Measurements from ENCODE around the gene ACIN1. TPM values are rescaled to one million over a fixed set of nuclear protein-coding genes. Genes with fewer than 3 reads are reported as not detected.

Gene ACIN1
- total RNA-seq, 2 experiments from 2014 or later: 132 to 139 TPM

- DNase-seq: no peak
- Mint-ChIP-seq H3K4me1 (ENCODE audit: low read depth) (peaks cover 11% of the 10 kb centered on the region), H3K36me3 (ENCODE audit: low read depth) (peaks cover 62% of the 10 kb centered on the region), H3K4me3 (no peak overlapping the region), H3K27ac (no peak overlapping the region), H3K27me3 (no peaks in the 10 kb centered on the region), H3K9me3 (no peaks in the 10 kb centered on the region)
- intact Hi-C loops (cut with micrococcal nuclease): no loop called here
- no peak for TF ChIP-seq CTCF (IDR thresholded peaks at IDR 0.05)
- CTCF ChIA-PET: interaction anchor here (1.8 to 16.5 kb wide), 5 partner anchors 11 to 91 kb away, joined by 5 to 518 read pairs (median 201); partner anchors contain the start of gene AJUBA
- POLR2A ChIA-PET: interaction anchor here (1.1 to 2.2 kb wide), 2 partner anchors 8 to 57 kb away, joined by 4 to 7 read pairs; no protein-coding TSS in a partner anchor
- ATAC-seq: no peak
Observed at GRCh38 chr14:23063601-23064000, 31.3 kb downstream of the ACIN1 start.

GRCh38 chr14:23062002-23062401 is 32.9 kb downstream of the ACIN1 start:
- ATAC-seq: no peak
- intact Hi-C loops (cut with micrococcal nuclease): no loop called here
- no peak for TF ChIP-seq CTCF (IDR thresholded peaks at IDR 0.05)
- H3K4me1 Mint-ChIP-seq (ENCODE audit: low read depth): peaks cover 13% of the 10 kb centered on the region
- DNase-seq: no peak
- CTCF ChIA-PET: interaction anchor here (1.1 to 16.5 kb wide), 8 partner anchors 10 to 89 kb away, joined by 3 to 518 read pairs (median 102); partner anchors contain the start of gene AJUBA
- H3K36me3 Mint-ChIP-seq (ENCODE audit: low read depth): peaks cover 55% of the 10 kb centered on the region
- no peaks in the 10 kb centered on the region for H3K27me3 Mint-ChIP-seq
- no peak overlapping the region for H3K27ac Mint-ChIP-seq
- no peaks in the 10 kb centered on the region for H3K9me3 Mint-ChIP-seq
- POLR2A ChIA-PET: interaction anchor here (1.2 to 2.2 kb wide), 3 partner anchors 10 to 75 kb away, joined by 3 to 7 read pairs (median 5); no protein-coding TSS in a partner anchor
- no peak overlapping the region for H3K4me3 Mint-ChIP-seq

DNA sequence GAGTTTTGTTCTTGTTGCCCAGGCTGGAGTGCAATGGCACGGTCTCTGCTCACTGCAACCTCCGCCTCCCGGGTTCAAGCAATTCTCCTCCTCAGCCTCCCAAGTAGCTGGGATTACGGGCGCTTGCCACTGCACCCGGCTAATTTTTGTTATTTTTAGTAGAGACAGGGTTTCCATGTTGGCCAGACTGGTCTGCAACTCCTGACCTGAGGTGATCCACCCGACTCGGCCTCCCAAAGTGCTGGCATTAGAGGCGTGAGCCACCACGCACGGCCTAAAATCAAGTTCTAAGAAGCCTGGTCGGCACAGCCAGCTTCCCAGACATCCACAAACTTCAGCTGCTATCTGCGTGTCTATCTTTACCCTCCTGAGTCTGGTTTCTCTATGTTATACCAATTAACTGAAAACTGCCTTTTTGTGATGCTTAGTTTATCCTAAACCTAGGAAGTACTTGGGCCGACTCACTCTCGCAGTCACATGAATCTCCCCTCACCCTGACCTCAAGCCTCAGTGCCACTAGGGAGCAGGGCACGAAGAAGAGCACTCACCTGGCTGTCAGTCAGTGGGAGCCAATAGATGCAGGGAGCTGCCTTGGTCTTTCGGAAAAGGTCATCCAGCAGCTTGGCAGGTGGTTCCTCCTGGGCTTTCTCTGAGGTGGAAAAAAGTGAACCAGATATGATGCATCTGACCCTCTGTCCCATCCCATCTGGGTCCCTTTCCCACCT is 34.2 kb downstream of the ACIN1 start:
- CTCF ChIA-PET: interaction anchor here (0.8 to 16.5 kb wide), 7 partner anchors 7 to 88 kb away, joined by 3 to 518 read pairs (median 196); partner anchors contain the start of genes ACIN1, AJUBA and C14orf119
- ATAC-seq (no peak), DNase-seq (no peak)
- H3K27ac Mint-ChIP-seq: no peak overlapping the region
- intact Hi-C loops (cut with micrococcal nuclease): no loop called here
- POLR2A ChIA-PET: interaction anchor here (0.6 to 2.3 kb wide), 4 partner anchors 17 to 88 kb away, joined by 3 to 9 read pairs (median 4); no protein-coding TSS in a partner anchor
- H3K4me3 Mint-ChIP-seq: no peak overlapping the region
- no peaks in the 10 kb centered on the region for H3K9me3 Mint-ChIP-seq
- peaks cover 7% of the 10 kb centered on the region for H3K27me3 Mint-ChIP-seq
- TF ChIP-seq CTCF (IDR thresholded peaks at IDR 0.05): no peak
- H3K36me3 Mint-ChIP-seq (ENCODE audit: low read depth): peaks cover 44% of the 10 kb centered on the region
- peaks cover 21% of the 10 kb centered on the region for H3K4me1 Mint-ChIP-seq (ENCODE audit: low read depth)

DNA sequence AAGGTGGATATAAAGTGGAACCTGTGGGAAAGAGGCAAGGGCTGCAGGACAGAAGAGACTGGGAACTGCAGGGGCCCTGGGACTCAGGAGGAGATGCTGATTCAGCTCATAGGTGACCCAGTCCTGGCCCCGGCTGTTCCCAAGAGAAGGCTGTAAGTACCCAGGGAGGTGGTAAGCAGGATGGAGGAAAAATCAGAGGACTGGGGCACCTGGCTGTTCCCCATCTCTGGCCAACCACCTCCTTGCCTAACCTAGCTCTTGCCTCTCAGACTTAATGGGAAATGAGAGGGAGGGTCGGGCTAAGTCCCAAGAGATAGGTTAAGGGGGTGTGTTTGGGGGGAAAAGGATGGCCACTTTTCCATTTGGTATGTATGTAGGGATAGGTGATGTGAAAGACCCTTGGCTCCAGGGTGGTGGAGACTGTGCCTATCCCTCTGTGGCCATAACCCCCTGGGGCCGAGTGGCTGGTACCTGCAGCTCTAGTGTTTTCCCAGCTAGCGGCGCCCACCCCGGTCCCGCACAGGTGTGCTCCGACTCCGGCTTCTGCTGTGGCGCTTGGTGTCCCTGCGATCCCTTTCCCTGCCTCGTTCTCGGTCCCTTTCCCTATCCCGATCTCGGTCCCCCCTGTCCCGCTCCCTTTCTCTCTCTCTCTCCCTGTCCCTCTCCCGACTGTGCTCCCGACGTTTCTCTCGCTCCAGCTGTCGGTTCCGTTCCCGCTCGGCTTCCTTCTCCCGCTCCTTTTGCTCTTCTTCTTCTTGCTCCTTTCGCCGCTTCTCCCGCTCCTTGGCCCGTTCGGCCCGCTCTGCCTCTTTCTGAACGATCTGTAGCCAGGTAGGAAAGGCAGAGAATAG is 36.1 kb downstream of the ACIN1 start:
- Mint-ChIP-seq H3K9me3 (no peaks in the 10 kb centered on the region), H3K27me3 (peaks cover 7% of the 10 kb centered on the region), H3K4me3 (no peak overlapping the region), H3K27ac (no peak overlapping the region), H3K4me1 (ENCODE audit: low read depth) (peaks cover 19% of the 10 kb centered on the region), H3K36me3 (ENCODE audit: low read depth) (peaks cover 31% of the 10 kb centered on the region)
- no peak for TF ChIP-seq CTCF (IDR thresholded peaks at IDR 0.05)
- ATAC-seq (no peak), DNase-seq (no peak)
- POLR2A ChIA-PET: interaction anchor here (0.7 to 2.5 kb wide), 18 partner anchors 8 to 130 kb away, joined by 3 to 17 read pairs (median 4); partner anchors contain the start of gene PRMT5
- CTCF ChIA-PET: interaction anchor here (1.0 to 16.5 kb wide), 32 partner anchors 9 to 158 kb away, joined by 3 to 518 read pairs (median 8); partner anchors contain the start of genes ACIN1, AJUBA, C14orf119 and HAUS4
- intact Hi-C loops (cut with micrococcal nuclease): loop anchor here (5.0 kb wide), 1 partner anchor 52 kb away; no protein-coding TSS in a partner anchor

All from activated CD8-positive, alpha-beta T cell treated with anti-CD3 and anti-CD28 coated beads for 36 hours (primary cell).